ENCODE measurements around the gene DPT. TPM values are rescaled to one million over a fixed set of nuclear protein-coding genes. Genes with fewer than 3 reads are reported as not detected.

DPT gene
- total and polyA plus RNA-seq, 10 of the 15 experiments (the other 5 are each of a cell fraction or from before 2014, with no cell fraction given): 0.05 to 0.10 TPM; not detected in 8

DNA sequence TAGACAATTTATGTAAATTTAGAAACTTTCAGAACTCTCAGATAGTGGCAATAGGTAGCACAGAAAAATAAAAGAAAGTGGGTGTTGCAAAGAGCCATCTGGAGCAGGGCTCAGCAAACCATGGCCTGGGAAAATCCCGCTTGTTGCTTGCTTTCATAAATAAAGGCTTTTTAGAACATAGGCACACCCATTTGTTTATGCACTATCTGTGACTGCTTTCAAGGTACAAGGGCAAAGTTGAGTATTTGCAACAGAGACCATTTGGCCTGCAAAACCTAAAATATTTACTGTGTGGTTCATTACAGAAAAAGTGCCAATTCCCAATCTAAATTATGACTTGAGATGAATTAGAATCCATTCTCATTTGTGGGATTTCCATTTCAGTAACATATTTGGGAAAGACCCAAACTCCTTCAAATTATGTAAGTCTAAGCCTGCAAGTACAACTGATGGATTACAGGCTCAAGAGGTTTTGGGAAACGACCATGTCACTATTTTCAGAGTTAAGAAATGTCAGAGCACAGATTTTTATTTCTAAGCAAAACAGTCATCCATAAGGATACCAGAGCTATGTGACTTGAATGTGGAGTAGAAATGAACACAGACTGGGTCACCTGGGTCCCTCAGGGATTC is 43.5 kb upstream of the DPT start:
- H2AFZ ChIP-seq (ENCODE audit: control insufficient read depth, low read depth, low read length): no peak overlapping the region
- no peaks in the 10 kb centered on the region for H3K79me2 ChIP-seq (ENCODE audit: control insufficient read depth, insufficient read depth, low read length)
- TF ChIP-seq SMARCA5 (IDR thresholded peaks at IDR 0.05) (no peak), SIN3A (IDR thresholded peaks at IDR 0.05; ENCODE audit: low read depth, low read length) (no peak), NFYB (IDR thresholded peaks at IDR 0.05; ENCODE audit: insufficient read depth, low read depth, low read length) (no peak), ZNF217 (IDR thresholded peaks at IDR 0.05) (no peak), CREB1 (IDR thresholded peaks at IDR 0.05; ENCODE audit: low read depth) (no peak), NR2C2 (IDR thresholded peaks at IDR 0.05; ENCODE audit: borderline replicate concordance, control insufficient read depth, insufficient read length, low read depth) (no peak), CEBPB (IDR thresholded peaks at IDR 0.05; ENCODE audit: borderline replicate concordance in 1 of 2, low read depth in 2 of 2, low read length in 2 of 2) (no peak), GABPA (IDR thresholded peaks at IDR 0.05; ENCODE audit: low read depth) (no peak), SUPT20H (IDR thresholded peaks at IDR 0.05; ENCODE audit: borderline replicate concordance, control insufficient read depth, low read depth, low read length) (no peak), FOXM1 (IDR thresholded peaks at IDR 0.05; ENCODE audit: low read depth, low read length) (no peak), NR2C1 (IDR thresholded peaks at IDR 0.05) (no peak), ETV6 (conservative IDR thresholded peaks at IDR 0.05 in 1 of 2, IDR thresholded peaks at IDR 0.05 in 1 of 2; ENCODE audit: borderline replicate concordance in 1 of 2, low read depth in 1 of 2) (no peak)
- TF ChIP-seq, protein P1, sequence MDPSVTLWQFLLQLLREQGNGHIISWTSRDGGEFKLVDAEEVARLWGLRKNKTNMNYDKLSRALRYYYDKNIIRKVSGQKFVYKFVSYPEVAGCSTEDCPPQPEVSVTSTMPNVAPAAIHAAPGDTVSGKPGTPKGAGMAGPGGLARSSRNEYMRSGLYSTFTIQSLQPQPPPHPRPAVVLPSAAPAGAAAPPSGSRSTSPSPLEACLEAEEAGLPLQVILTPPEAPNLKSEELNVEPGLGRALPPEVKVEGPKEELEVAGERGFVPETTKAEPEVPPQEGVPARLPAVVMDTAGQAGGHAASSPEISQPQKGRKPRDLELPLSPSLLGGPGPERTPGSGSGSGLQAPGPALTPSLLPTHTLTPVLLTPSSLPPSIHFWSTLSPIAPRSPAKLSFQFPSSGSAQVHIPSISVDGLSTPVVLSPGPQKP (IDR thresholded peaks at IDR 0.05; ENCODE audit: low read depth, low read length): no peak
- BruUV-seq (replicated peaks): no TSS peak
- H3K4me2 ChIP-seq (ENCODE audit: control insufficient read depth, insufficient read depth): no peak overlapping the region
- in situ Hi-C loops (cut with MboI) (no loop called here), intact Hi-C loops (cut with micrococcal nuclease; ENCODE audit: unreplicated experiment) (no loop called here)
- DNase-seq (ENCODE audit: low read depth, low spot score) (no peak), ATAC-seq (no peak), FAIRE-seq (no peak)
- no peaks in the 10 kb centered on the region for H4K20me1 ChIP-seq (ENCODE audit: control insufficient read depth, insufficient read depth)
- no peaks in the 10 kb centered on the region for H3K4me1 ChIP-seq (ENCODE audit: control insufficient read depth, insufficient read depth, low read length)
- ChIA-PET RAD21 (ENCODE audit: unreplicated experiment) (interaction anchor here (0.7 to 1.3 kb wide), 2 partner anchors 17 to 51 kb away, joined by 3 to 4 read pairs; no protein-coding TSS in a partner anchor), SMC1A (ENCODE audit: uncharacterized antibody, unreplicated experiment) (interaction anchor here (0.7 to 1.7 kb wide), 8 partner anchors 9 to 150 kb away, joined by 3 to 7 read pairs (median 4); no protein-coding TSS in a partner anchor), CTCF (interaction anchor here (1.7 to 2.0 kb wide), 2 partner anchors 10 to 12 kb away, joined by 5 to 6 read pairs; no protein-coding TSS in a partner anchor), POLR2A (no interaction called here)
- 8% methylated on average over 2 of the region's 2 CpGs for WGBS (ENCODE audit: insufficient coverage, insufficient replicate concordance, low lambda C conversion rate, missing lambda C conversion rate)
- peaks cover 0 to 1% of the 10 kb centered on the region in 2 experiments; a peak in 1 of 4 replicates for H3K27me3 ChIP-seq (replicated peaks in 1 of 2; ENCODE audit: control insufficient read depth in 2 of 2, insufficient read depth in 2 of 2, low read length in 1 of 2)
- H3K9ac ChIP-seq (ENCODE audit: control insufficient read depth, insufficient read depth, low read length): no peak overlapping the region
- H3K27ac ChIP-seq (ENCODE audit: control insufficient read depth, insufficient read depth): no peak overlapping the region
- no peaks in the 10 kb centered on the region for H3K36me3 ChIP-seq (ENCODE audit: control insufficient read depth in 2 of 2, insufficient read depth in 2 of 2, low read length in 1 of 2)
- H3K9me3 ChIP-seq (replicated peaks; ENCODE audit: control insufficient read depth, insufficient read depth, low read length): no peaks in the 10 kb centered on the region
- no peak overlapping the region for H3K4me3 ChIP-seq
